HEK293 (cell line): ENCODE results near the gene CCDC183.
A peak's percentile ranks its signal among the peaks of the same experiment; 100 is the strongest.

ENCODE experiments used
- CTCF ChIA-PET: fragments of 350-600 bp; formaldehyde crosslinking; extraction: SDS; loops from one replicate; lab custom pipeline; 2021; ENCODE audit warnings: antibody characterized with exemption; lab: Yijun Ruan, JAX
- POLR2A ChIA-PET: fragments of 300-600 bp; formaldehyde crosslinking; extraction: SDS; loops from one replicate; lab custom pipeline; 2020; ENCODE audit warnings: antibody characterized with exemption, inconsistent platforms; lab: Yijun Ruan, JAX
- H3K27ac ChIP-seq: fragments of 200-500 bp; sonication (Bioruptor generic); 2 replicates; pipeline ENCODE4 v1.5.1; 2014; ENCODE audit warnings: low read depth, low read length, control low read depth, inconsistent platforms; ENCODE audit errors: extremely low read depth
- H3K36me3 ChIP-seq, 2 experiments: fragments of 200-500 bp in 1 of 2; sonication (Bioruptor generic) in 1 of 2; 1 replicate in 1 of 2; 2 replicates in 1 of 2; pipeline ENCODE4 v1.5.1; 2014 to 2017; ENCODE audit warnings: inconsistent platforms in 2 of 2, low read length in 2 of 2; ENCODE audit not compliant: control insufficient read depth in 2 of 2, insufficient read depth in 1 of 2
- H3K4me1 ChIP-seq: fragments of 200-500 bp; sonication (Bioruptor generic); 2 replicates; pipeline ENCODE4 v1.5.1; 2014; ENCODE audit warnings: mild to moderate bottlenecking, low read length, inconsistent platforms; ENCODE audit not compliant: control insufficient read depth, insufficient read depth
- H3K4me3 ChIP-seq: 2 replicates; pipeline ENCODE4 v1.5.1; 2011; ENCODE audit warnings: low read depth, mild to moderate bottlenecking, control low read depth, low read length, moderate library complexity
- H3K9me3 ChIP-seq: fragments of 200-500 bp; sonication (Bioruptor generic); 2 replicates; pipeline ENCODE4 v1.5.1; 2014; ENCODE audit warnings: low read depth, low read length, inconsistent platforms; ENCODE audit not compliant: control insufficient read depth, insufficient read depth
- BCL11A ChIP-seq: fragments of 450-650 bp; formaldehyde crosslinking; IDR thresholded peaks from 2 replicates; pipeline ENCODE4 v1.5.1; 2016; ENCODE audit warnings: low read depth, missing biosample characterization, missing genetic modification characterization
- GLIS2 ChIP-seq: fragments of 450-650 bp; formaldehyde crosslinking; IDR thresholded peaks from 2 replicates; pipeline ENCODE4 v1.5.1; 2016; ENCODE audit warnings: missing biosample characterization, missing genetic modification characterization
- IKZF3 ChIP-seq: fragments of 450-650 bp; IDR thresholded peaks from 2 replicates; pipeline ENCODE4 v1.5.0; 2018; ENCODE audit warnings: missing biosample characterization, mild to moderate bottlenecking, missing genetic modification characterization, moderate library complexity
- KLF8 ChIP-seq: fragments of 450-650 bp; formaldehyde crosslinking; IDR thresholded peaks from 2 replicates; pipeline ENCODE4 v1.5.1; 2016; ENCODE audit warnings: missing biosample characterization, missing genetic modification characterization
- MYNN ChIP-seq: fragments of 450-650 bp; formaldehyde crosslinking; IDR thresholded peaks from 2 replicates; pipeline ENCODE4 v1.5.1; 2016; ENCODE audit warnings: missing biosample characterization, missing genetic modification characterization, borderline replicate concordance
- SCRT1 ChIP-seq: fragments of 450-650 bp; formaldehyde crosslinking; IDR thresholded peaks from 2 replicates; pipeline ENCODE4 v1.5.1; 2016; ENCODE audit warnings: missing biosample characterization, missing genetic modification characterization, borderline replicate concordance
- SP2 ChIP-seq: fragments of 450-650 bp; formaldehyde crosslinking; IDR thresholded peaks from 2 replicates; pipeline ENCODE4 v1.5.1; 2016; ENCODE audit warnings: missing biosample characterization, missing genetic modification characterization
- ZBTB7A ChIP-seq: fragments of 450-650 bp; formaldehyde crosslinking; IDR thresholded peaks from 2 replicates; pipeline ENCODE4 v1.5.1; 2016; ENCODE audit warnings: low read depth, missing biosample characterization, missing genetic modification characterization
- ZNF311 ChIP-seq: fragments of 450-650 bp; formaldehyde crosslinking; IDR thresholded peaks from 2 replicates; pipeline ENCODE4 v1.5.1; 2017; ENCODE audit warnings: missing biosample characterization, missing genetic modification characterization, borderline replicate concordance
- ZNF391 ChIP-seq: fragments of 450-650 bp; formaldehyde crosslinking; IDR thresholded peaks from 2 replicates; pipeline ENCODE4 v1.5.1; 2016; ENCODE audit warnings: low read depth, missing biosample characterization, missing genetic modification characterization, borderline replicate concordance
- ZNF423 ChIP-seq: fragments of 450-650 bp; formaldehyde crosslinking; IDR thresholded peaks from 2 replicates; pipeline ENCODE4 v1.5.1; 2016; ENCODE audit warnings: missing biosample characterization, missing genetic modification characterization
- ZNF600 ChIP-seq: fragments of 450-650 bp; formaldehyde crosslinking; IDR thresholded peaks from 2 replicates; pipeline ENCODE4 v1.5.1; 2016; ENCODE audit warnings: missing biosample characterization, missing genetic modification characterization
- TF ChIP-seq, protein P1 (sequence below): fragments of 450-650 bp; formaldehyde crosslinking; IDR thresholded peaks from 2 replicates; pipeline ENCODE4 v1.5.1; 2016; ENCODE audit warnings: missing biosample characterization, missing genetic modification characterization
- TF ChIP-seq, protein P2 (sequence below): fragments of 450-650 bp; formaldehyde crosslinking; IDR thresholded peaks from 2 replicates; pipeline ENCODE4 v1.5.1; 2016; ENCODE audit warnings: missing biosample characterization, missing genetic modification characterization
- TF ChIP-seq, protein P3 (sequence below): fragments of 450-650 bp; formaldehyde crosslinking; IDR thresholded peaks from 2 replicates; pipeline ENCODE4 v1.5.1; 2016; ENCODE audit warnings: missing biosample characterization, missing genetic modification characterization
- TF ChIP-seq, protein P4 (sequence below): fragments of 450-650 bp; formaldehyde crosslinking; IDR thresholded peaks from 2 replicates; pipeline ENCODE4 v1.5.1; 2016; ENCODE audit warnings: missing biosample characterization, missing genetic modification characterization, borderline replicate concordance
- TF ChIP-seq, protein P5 (sequence below): fragments of 450-650 bp; formaldehyde crosslinking; IDR thresholded peaks from 2 replicates; pipeline ENCODE4 v1.5.1; 2016; ENCODE audit warnings: missing biosample characterization, missing genetic modification characterization, low read depth
- TF ChIP-seq, protein P6 (sequence below): fragments of 450-650 bp; formaldehyde crosslinking; IDR thresholded peaks from 2 replicates; pipeline ENCODE4; 2016; ENCODE audit warnings: missing biosample characterization, missing genetic modification characterization

Gene CCDC183

DNA sequence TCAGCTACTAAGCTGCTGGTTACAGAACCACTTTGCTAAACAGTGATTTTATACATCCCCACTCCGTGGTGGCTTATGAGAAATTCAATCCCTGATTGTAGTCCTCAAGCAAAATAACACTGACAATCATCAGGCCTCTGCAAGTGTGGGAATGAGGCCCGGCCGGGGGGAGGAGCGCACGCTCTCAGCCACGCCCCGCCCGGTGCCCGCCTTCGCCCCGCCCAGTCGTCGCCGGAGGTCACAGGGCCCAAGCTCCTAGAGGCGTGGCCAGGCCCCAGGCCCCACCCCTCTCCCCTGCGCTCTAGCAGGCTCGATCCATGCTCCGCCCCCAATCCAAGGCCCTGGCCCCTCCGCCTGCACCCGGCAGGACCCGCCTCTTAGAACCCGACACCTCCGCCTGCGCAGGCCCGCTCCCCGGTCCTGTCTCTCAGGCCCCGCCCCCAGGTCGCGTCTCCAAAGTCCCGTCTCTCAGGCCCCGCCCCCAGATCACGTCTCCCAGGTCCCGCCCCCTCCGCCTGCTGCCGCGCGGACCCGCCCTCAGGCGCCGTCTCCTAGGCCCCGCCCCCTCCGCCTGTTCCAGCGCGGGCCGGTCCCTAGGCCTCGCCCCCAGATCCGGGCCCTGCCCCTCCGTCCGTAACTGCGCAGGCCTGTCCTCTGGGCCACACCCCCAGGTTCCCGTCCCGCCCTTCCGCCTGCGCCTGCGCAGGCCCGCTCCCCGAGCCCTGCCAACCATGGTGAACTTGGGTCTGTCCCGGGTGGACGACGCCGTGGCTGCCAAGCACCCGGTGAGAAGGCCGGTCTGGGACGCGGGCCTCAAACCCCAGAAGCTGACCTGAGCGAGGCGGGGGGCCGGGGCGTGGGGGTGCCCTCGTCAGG is 5.3 kb upstream of the CCDC183 start, which contains the start of gene TMEM141 (continued):
- TF ChIP-seq, protein P1, sequence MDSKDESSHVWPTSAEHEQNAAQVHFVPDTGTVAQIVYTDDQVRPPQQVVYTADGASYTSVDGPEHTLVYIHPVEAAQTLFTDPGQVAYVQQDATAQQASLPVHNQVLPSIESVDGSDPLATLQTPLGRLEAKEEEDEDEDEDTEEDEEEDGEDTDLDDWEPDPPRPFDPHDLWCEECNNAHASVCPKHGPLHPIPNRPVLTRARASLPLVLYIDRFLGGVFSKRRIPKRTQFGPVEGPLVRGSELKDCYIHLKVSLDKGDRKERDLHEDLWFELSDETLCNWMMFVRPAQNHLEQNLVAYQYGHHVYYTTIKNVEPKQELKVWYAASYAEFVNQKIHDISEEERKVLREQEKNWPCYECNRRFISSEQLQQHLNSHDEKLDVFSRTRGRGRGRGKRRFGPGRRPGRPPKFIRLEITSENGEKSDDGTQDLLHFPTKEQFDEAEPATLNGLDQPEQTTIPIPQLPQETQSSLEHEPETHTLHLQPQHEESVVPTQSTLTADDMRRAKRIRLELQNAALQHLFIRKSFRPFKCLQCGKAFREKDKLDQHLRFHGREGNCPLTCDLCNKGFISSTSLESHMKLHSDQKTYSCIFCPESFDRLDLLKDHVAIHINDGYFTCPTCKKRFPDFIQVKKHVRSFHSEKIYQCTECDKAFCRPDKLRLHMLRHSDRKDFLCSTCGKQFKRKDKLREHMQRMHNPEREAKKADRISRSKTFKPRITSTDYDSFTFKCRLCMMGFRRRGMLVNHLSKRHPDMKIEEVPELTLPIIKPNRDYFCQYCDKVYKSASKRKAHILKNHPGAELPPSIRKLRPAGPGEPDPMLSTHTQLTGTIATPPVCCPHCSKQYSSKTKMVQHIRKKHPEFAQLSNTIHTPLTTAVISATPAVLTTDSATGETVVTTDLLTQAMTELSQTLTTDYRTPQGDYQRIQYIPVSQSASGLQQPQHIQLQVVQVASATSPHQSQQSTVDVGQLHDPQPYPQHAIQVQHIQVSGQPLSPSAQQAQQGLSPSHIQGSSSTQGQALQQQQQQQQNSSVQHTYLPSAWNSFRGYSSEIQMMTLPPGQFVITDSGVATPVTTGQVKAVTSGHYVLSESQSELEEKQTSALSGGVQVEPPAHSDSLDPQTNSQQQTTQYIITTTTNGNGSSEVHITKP = peak; percentile 70
- peak; percentile 77 for TF ChIP-seq KLF8 (tag by site-specific recombination)

DNA sequence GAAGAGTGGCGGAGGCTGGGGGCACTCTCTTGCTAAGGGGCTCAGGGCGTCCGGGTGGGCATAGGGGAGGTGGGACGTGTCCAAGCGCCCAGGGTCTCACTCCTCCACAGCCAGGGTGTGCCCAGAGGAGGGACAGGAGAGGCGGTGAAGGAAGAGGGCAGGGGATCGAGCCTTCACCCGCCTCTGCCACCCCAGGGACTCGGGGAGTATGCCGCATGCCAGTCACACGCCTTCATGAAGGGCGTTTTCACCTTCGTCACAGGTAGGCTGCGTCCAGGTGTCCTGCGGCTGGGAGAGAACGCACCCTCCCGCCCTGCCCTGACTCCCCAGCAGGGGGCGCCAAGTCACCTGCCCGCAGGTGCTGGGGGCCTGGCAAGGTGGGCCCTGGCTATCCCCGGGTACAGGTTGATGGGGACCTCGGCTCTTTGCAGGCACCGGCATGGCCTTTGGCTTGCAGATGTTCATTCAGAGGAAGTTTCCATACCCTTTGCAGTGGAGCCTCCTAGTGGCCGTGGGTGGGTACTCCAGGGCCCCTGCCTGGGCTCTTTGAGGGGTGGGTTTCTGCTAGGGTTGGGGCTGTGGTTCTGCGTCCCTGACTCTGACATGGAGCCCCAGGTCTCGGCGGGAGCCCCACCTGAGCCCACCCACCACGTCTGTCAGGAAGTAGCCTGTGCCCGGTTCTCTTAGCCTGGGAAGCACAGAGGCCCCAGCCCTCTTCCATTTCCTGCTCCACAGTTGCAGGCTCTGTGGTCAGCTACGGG is 4.4 kb upstream of the CCDC183 start:
- H3K4me3 ChIP-seq = peak overlapping the region; percentile 47
- H3K27ac ChIP-seq = peak overlapping the region; percentile 74
- no peaks in the 10 kb centered on the region for H3K9me3 ChIP-seq
- peaks cover 0 to 21% of the 10 kb centered on the region in 2 experiments; a peak in 1 of 3 replicates for H3K36me3 ChIP-seq
- H3K4me1 ChIP-seq = peaks cover 10% of the 10 kb centered on the region
- ChIA-PET POLR2A (interaction anchor here (0.9 to 2.6 kb wide), 5 partner anchors 9 to 449 kb away, joined by 3 to 24 read pairs (median 6); partner anchors contain the start of gene TUBB4B), CTCF (interaction anchor here (0.6 to 3.0 kb wide), 20 partner anchors 10 to 582 kb away, joined by 3 to 18 read pairs (median 5); partner anchors contain the start of genes AJM1, LCN8 and RABL6)
- TF ChIP-seq, protein P2, sequence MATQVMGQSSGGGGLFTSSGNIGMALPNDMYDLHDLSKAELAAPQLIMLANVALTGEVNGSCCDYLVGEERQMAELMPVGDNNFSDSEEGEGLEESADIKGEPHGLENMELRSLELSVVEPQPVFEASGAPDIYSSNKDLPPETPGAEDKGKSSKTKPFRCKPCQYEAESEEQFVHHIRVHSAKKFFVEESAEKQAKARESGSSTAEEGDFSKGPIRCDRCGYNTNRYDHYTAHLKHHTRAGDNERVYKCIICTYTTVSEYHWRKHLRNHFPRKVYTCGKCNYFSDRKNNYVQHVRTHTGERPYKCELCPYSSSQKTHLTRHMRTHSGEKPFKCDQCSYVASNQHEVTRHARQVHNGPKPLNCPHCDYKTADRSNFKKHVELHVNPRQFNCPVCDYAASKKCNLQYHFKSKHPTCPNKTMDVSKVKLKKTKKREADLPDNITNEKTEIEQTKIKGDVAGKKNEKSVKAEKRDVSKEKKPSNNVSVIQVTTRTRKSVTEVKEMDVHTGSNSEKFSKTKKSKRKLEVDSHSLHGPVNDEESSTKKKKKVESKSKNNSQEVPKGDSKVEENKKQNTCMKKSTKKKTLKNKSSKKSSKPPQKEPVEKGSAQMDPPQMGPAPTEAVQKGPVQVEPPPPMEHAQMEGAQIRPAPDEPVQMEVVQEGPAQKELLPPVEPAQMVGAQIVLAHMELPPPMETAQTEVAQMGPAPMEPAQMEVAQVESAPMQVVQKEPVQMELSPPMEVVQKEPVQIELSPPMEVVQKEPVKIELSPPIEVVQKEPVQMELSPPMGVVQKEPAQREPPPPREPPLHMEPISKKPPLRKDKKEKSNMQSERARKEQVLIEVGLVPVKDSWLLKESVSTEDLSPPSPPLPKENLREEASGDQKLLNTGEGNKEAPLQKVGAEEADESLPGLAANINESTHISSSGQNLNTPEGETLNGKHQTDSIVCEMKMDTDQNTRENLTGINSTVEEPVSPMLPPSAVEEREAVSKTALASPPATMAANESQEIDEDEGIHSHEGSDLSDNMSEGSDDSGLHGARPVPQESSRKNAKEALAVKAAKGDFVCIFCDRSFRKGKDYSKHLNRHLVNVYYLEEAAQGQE (tag by site-specific recombination) = no peak
- TF ChIP-seq, protein P3, sequence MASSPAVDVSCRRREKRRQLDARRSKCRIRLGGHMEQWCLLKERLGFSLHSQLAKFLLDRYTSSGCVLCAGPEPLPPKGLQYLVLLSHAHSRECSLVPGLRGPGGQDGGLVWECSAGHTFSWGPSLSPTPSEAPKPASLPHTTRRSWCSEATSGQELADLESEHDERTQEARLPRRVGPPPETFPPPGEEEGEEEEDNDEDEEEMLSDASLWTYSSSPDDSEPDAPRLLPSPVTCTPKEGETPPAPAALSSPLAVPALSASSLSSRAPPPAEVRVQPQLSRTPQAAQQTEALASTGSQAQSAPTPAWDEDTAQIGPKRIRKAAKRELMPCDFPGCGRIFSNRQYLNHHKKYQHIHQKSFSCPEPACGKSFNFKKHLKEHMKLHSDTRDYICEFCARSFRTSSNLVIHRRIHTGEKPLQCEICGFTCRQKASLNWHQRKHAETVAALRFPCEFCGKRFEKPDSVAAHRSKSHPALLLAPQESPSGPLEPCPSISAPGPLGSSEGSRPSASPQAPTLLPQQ (tag by site-specific recombination) = peak; percentile 63; the same call in 1 of the 2 replicates
- TF ChIP-seq, protein P4, sequence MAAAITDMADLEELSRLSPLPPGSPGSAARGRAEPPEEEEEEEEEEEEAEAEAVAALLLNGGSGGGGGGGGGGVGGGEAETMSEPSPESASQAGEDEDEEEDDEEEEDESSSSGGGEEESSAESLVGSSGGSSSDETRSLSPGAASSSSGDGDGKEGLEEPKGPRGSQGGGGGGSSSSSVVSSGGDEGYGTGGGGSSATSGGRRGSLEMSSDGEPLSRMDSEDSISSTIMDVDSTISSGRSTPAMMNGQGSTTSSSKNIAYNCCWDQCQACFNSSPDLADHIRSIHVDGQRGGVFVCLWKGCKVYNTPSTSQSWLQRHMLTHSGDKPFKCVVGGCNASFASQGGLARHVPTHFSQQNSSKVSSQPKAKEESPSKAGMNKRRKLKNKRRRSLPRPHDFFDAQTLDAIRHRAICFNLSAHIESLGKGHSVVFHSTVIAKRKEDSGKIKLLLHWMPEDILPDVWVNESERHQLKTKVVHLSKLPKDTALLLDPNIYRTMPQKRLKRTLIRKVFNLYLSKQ (tag by site-specific recombination) = 0 out of 2 replicates have a peak, but pooled peaks have one; percentile 48
- TF ChIP-seq IKZF3 = no peak
- TF ChIP-seq SCRT1 (tag by site-specific recombination) = no peak
- TF ChIP-seq ZNF423 (tag by site-specific recombination) = 0 out of 2 replicates have a peak, but pooled peaks have one; percentile 19
- TF ChIP-seq ZNF311 = no peak
- TF ChIP-seq, protein P5, sequence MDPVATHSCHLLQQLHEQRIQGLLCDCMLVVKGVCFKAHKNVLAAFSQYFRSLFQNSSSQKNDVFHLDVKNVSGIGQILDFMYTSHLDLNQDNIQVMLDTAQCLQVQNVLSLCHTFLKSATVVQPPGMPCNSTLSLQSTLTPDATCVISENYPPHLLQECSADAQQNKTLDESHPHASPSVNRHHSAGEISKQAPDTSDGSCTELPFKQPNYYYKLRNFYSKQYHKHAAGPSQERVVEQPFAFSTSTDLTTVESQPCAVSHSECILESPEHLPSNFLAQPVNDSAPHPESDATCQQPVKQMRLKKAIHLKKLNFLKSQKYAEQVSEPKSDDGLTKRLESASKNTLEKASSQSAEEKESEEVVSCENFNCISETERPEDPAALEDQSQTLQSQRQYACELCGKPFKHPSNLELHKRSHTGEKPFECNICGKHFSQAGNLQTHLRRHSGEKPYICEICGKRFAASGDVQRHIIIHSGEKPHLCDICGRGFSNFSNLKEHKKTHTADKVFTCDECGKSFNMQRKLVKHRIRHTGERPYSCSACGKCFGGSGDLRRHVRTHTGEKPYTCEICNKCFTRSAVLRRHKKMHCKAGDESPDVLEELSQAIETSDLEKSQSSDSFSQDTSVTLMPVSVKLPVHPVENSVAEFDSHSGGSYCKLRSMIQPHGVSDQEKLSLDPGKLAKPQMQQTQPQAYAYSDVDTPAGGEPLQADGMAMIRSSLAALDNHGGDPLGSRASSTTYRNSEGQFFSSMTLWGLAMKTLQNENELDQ = no peak
- peak; percentile 68; the same call in 1 of the 2 replicates for TF ChIP-seq ZBTB7A
- TF ChIP-seq GLIS2 (tag by site-specific recombination) = peak; percentile 75
- TF ChIP-seq BCL11A = peak; percentile 40; the same call in 1 of the 2 replicates
- TF ChIP-seq, protein P6, sequence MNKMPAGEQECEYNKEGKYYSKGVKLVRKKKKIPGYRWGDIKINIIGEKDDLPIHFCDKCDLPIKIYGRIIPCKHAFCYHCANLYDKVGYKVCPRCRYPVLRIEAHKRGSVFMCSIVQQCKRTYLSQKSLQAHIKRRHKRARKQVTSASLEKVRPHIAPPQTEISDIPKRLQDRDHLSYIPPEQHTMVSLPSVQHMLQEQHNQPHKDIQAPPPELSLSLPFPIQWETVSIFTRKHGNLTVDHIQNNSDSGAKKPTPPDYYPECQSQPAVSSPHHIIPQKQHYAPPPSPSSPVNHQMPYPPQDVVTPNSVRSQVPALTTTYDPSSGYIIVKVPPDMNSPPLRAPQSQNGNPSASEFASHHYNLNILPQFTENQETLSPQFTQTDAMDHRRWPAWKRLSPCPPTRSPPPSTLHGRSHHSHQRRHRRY (tag by site-specific recombination) = no peak
- TF ChIP-seq MYNN = peak; percentile 26; the same call in 1 of the 2 replicates
- peak; percentile 78 for TF ChIP-seq ZNF600
- TF ChIP-seq ZNF391 = peak; percentile 38; the same call in 1 of the 2 replicates
- TF ChIP-seq SP2 (tag by site-specific recombination) = no peak
